Small intestine (tissue), 7 donors: ENCODE data around the gene DOCK1. TPM values are rescaled to one million over a fixed set of nuclear protein-coding genes. Genes with fewer than 3 reads are reported as not detected.

Source experiments
- DNase-seq, 2 donors: peaks; one replicate each; pipeline versions ENCODE4 v3.0.0 to v3.0.0-alpha.2; 2013
- FAIRE-seq: peaks from 2 replicates; lab custom pipeline; 2012; peaks lifted over from hg19 to GRCh38; lab: Jason Lieb, UNC
- H3K27ac ChIP-seq, 3 donors: one replicate each; pipeline ENCODE4 v1.5.1; 2013; ENCODE audit warnings: low read length in 2 of 3, mild to moderate bottlenecking in 2 of 3, control low read depth in 1 of 3, inconsistent platforms in 1 of 3, low read depth in 1 of 3, moderate library complexity in 1 of 3
- H3K27me3 ChIP-seq, 3 donors: one replicate each; pipeline ENCODE4 v1.6.1; 2013; ENCODE audit warnings: low read length in 3 of 3, inconsistent platforms in 1 of 3; ENCODE audit not compliant: control insufficient read depth in 3 of 3, insufficient read depth in 3 of 3
- H3K36me3 ChIP-seq, 3 donors: one replicate each; pipeline ENCODE4 v1.6.1; 2013; ENCODE audit warnings: low read length in 3 of 3, inconsistent platforms in 1 of 3, low read depth in 1 of 3, mild to moderate bottlenecking in 1 of 3, moderate library complexity in 1 of 3; ENCODE audit not compliant: control insufficient read depth in 3 of 3, insufficient read depth in 2 of 3
- H3K4me1 ChIP-seq, 3 donors: one replicate each; pipeline ENCODE4 v1.6.1; 2013; ENCODE audit warnings: low read length in 2 of 3, inconsistent platforms in 1 of 3, low read depth in 1 of 3, mild to moderate bottlenecking in 1 of 3, moderate library complexity in 1 of 3; ENCODE audit not compliant: control insufficient read depth in 3 of 3, insufficient read depth in 2 of 3
- H3K4me3 ChIP-seq, 3 donors: one replicate each; pipeline ENCODE4 v1.5.1; 2013; ENCODE audit warnings: low read length in 3 of 3, control low read depth in 1 of 3, inconsistent platforms in 1 of 3, low read depth in 1 of 3, mild to moderate bottlenecking in 1 of 3, moderate library complexity in 1 of 3
- H3K9me3 ChIP-seq, 2 donors: one replicate each; pipeline ENCODE4 v1.6.1; 2013; ENCODE audit warnings: low read depth in 1 of 2, low read length in 1 of 2; ENCODE audit not compliant: control insufficient read depth in 2 of 2, insufficient read depth in 1 of 2
- WGBS, 3 donors: extraction: QIAGEN DNeasy Blood & Tissue Kit; methylation state at CpG; one replicate each; pipeline ENCODE4 v1.1.7; 2013; 5-methylcytosine and 5-hydroxymethylcytosine counted together
- polyA plus RNA-seq, 4 donors: library from polyadenylated mRNA; stranded (reverse) in 3 of 4; unstranded in 1 of 4; fragments of 200-250 nt in 3 of 4; fragments of 120-200 nt in 1 of 4; gene quantifications; one replicate each; pipeline versions ENCODE4 v1.2.1 to v1.2.3, GENCODE V29; 2013
- donor health status: healthy with polysubstance abuse.
- donor health status: control.
- donor health status: control.
- donor health status: Bipolar disorder and iron deficiency.
- donor health status: healthy.

The DOCK1 gene
- polyA plus RNA-seq, 4 donors, result 16.8 to 27.0 (median 22.1) TPM

DNA sequence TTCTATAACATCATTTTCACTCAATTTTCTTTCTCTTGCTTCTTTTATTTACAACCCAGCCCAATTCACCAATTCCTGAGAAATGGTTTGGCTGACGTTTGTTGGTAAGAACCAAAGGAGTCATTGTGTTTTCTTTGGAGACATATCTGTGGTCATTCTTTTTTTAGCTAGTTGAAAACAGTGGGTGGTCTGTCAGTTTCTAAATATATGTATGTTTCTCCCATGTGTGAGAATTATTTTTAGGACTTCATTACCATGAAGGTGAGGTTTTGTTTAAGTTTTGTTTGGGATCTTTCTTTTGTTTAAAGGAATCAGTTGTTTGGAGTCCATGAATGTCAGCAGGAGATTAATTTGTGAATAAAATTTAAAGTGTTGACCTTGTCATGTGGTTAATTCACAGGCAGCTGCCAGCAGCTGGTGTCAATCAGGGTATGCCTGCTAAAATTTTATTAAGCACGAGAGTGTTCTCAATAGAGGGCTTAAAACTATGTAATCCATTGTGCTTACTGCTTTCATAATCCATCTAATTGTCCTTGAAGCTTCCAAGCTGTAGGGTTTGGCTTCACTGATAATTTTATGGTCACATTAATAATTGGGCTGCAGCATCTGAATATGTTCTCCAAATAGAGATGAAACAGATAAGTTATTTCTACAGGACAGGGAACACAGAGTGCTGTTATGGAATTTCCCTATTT, 252.4 kb downstream of the DOCK1 start:
- FAIRE-seq (no peak), DNase-seq (no peak)
- no peaks in the 10 kb centered on the region for H3K36me3 ChIP-seq
- H3K9me3 ChIP-seq, result no peaks in the 10 kb centered on the region
- no peak overlapping the region for H3K4me3 ChIP-seq
- WGBS, 3 donors, result 50 to 57% (median 51%) methylated on average over 2 of the region's 2 CpGs
- H3K27ac ChIP-seq, result no peak overlapping the region
- H3K4me1 ChIP-seq, result no peaks in the 10 kb centered on the region
- H3K27me3 ChIP-seq, result no peaks in the 10 kb centered on the region

DNA sequence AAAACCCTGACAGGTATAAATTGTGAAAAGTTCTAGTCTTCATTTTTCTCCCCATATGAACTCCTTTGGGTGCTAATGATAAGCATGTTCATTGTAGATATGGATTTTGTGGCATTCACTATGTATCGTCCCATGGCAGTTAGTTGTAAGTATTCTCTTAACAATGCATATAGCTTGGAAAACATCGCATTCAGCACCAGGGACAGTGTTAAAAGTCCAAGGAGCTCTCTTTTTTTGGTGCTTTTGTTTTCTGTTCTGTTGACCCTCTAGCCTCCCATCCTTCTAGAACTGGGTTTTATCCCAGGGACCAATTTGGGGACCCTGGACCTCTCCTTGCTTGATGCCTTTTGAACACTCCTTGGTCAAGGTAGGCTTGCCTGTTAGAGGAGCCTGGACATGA, 253.4 kb downstream of the DOCK1 start:
- H3K9me3 ChIP-seq, result no peaks in the 10 kb centered on the region
- DNase-seq, result no peak
- H3K4me1 ChIP-seq, result no peaks in the 10 kb centered on the region
- 92 to 97% (median 95%) methylated on average over 2 of the region's 2 CpGs for WGBS, 3 donors
- no peaks in the 10 kb centered on the region for H3K36me3 ChIP-seq
- H3K27ac ChIP-seq, result no peak overlapping the region
- FAIRE-seq, result no peak
- no peaks in the 10 kb centered on the region for H3K27me3 ChIP-seq
- no peak overlapping the region for H3K4me3 ChIP-seq

DNA sequence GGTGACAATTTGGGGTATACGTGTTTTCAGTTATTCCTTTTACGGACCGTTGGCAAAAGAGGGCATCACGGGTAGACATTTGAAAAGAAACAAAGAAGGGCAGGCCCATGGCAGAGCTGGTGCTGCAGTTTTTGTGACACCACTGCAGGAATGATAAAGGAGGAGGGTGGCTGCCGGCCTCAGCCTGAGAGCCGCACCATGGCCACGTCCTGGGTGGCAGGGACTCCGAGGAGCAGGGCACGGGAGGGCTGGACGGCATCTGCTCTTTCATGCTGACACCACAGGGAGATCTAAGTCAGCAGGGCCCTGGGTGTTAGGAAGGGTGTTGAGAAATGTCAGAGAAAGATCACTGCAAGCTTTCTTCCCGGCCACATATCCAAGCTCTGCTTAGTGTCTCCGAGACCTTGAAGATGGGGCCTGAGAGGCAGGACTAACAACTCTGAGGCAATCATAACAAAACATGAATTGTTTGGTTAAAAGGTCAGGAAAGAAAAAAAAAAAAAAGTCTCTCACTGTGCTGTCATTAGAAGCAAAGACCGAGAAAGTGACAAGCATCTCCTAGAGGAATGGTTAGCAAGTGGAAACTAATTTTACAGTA, 254.5 kb downstream of the DOCK1 start:
- 87 to 94% (median 90%) methylated on average over 13 of the region's 13 CpGs for WGBS, 3 donors

DNA sequence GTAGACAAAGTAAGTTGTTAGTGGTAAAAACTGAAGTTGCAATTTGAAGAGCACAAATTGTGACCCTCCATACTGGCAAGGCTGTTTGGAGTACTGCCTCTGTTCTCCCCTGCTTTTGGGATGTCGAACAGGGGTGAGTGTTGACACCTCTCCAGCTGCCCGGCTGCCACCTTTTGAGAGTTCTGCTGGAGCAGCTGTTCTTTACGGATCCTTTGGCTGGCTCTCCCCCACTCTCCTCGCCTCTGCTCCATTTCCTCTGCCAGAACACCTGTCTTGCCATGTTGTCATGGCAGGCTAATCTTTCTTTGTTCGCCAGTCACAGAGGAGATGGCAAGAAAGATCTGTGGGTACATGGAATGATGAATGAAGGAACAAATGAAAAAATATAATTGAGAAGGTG, 256.3 kb downstream of the DOCK1 start:
- DNase-seq (no peak), FAIRE-seq (no peak)
- WGBS, 3 donors, result 82 to 94% (median 82%) methylated on average over 5 of the region's 5 CpGs
- H3K36me3 ChIP-seq, result no peaks in the 10 kb centered on the region
- H3K4me1 ChIP-seq, result no peaks in the 10 kb centered on the region
- no peaks in the 10 kb centered on the region for H3K9me3 ChIP-seq
- no peak overlapping the region for H3K4me3 ChIP-seq
- H3K27me3 ChIP-seq, result no peaks in the 10 kb centered on the region
- H3K27ac ChIP-seq, result no peak overlapping the region

More for the DNA sequence above, 254.5 kb downstream of the DOCK1 start:
- H3K9me3 ChIP-seq, result no peaks in the 10 kb centered on the region
- H3K36me3 ChIP-seq, result no peaks in the 10 kb centered on the region
- DNase-seq (no peak), FAIRE-seq (no peak)
- no peak overlapping the region for H3K4me3 ChIP-seq
- H3K4me1 ChIP-seq, result no peaks in the 10 kb centered on the region
- no peaks in the 10 kb centered on the region for H3K27me3 ChIP-seq
- H3K27ac ChIP-seq, result no peak overlapping the region

DNA sequence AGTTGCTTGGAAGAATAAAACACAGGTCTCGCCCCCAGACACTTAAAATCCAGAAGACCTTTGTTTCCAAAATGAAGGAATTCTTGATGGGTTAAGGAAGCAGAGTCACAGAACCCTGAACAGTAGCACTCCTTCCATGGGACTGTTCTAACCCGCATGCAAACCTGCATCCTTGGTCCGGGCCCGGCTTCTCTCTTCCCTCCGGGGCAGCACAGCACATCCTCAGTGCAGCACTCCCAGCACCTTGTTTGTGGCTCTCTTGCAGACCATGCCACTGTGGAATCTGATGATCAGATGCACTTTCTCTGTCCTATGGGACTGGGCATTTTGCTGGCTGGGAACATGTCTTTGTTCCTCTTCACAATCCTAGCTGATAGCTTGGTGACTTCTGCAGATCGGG, 257.6 kb downstream of the DOCK1 start:
- Histone ChIP-seq H3K4me1 (no peaks in the 10 kb centered on the region), H3K9me3 (no peaks in the 10 kb centered on the region), H3K36me3 (no peaks in the 10 kb centered on the region), H3K4me3 (no peak overlapping the region), H3K27me3 (no peaks in the 10 kb centered on the region), H3K27ac (no peak overlapping the region)
- WGBS, 3 donors, result 87 to 93% (median 89%) methylated on average over 6 of the region's 6 CpGs
- DNase-seq (no peak), FAIRE-seq (no peak)

DNA sequence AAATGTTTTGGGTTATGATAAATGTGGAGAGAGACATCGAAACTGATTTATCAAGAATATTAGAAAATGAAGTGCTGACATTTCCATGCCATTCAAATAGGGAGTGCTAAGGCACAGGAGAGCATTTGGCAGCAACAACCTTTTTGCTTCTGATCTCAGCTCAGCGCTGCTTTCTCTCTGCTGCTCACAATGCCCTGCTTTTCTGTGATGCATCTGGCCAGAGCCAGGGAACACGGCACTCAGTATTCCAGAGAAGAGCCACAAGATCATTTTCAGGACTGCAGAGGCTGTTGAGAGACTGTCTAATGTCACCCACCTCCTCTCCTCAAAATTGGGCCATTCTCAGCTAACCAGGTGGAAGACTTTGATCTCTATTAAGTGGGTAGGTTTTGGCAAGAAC, 263.0 kb downstream of the DOCK1 start:
- DNase-seq (no peak), FAIRE-seq (no peak)
- no peak overlapping the region for H3K4me3 ChIP-seq
- H3K4me1 ChIP-seq, result no peaks in the 10 kb centered on the region
- H3K9me3 ChIP-seq, result no peaks in the 10 kb centered on the region
- WGBS, 3 donors, result 83 to 94% (median 84%) methylated on average over 3 of the region's 3 CpGs
- no peaks in the 10 kb centered on the region for H3K27me3 ChIP-seq
- no peaks in the 10 kb centered on the region for H3K36me3 ChIP-seq
- H3K27ac ChIP-seq, result no peak overlapping the region

DNA sequence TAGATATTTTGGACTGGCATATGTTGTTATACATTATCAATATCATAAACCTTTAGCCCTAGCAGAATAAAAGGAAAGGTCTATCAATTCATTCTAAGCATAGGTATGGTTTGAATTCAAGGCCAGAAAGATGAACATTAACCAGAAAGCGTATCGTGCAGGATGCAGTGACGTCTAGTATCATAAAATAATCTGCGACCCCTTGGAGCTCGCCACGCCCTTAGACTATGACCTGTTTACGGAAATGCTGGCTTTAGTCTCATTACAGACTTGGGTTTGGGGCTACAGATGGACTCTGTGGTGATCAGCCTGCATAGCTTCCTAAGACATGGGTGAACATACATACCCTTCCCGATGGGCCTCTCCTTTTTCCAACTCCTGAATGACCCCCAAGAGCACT, 269.6 kb downstream of the DOCK1 start:
- WGBS, 3 donors, result 37 to 66% (median 45%) methylated on average over 8 of the region's 8 CpGs
- FAIRE-seq (no peak), DNase-seq (peak; percentile 20 to 32)
- no peak overlapping the region for H3K27ac ChIP-seq
- H3K9me3 ChIP-seq, result no peaks in the 10 kb centered on the region
- H3K4me1 ChIP-seq, result no peaks in the 10 kb centered on the region
- no peak overlapping the region for H3K4me3 ChIP-seq
- no peaks in the 10 kb centered on the region for H3K27me3 ChIP-seq
- H3K36me3 ChIP-seq, result peaks cover 0 to 8% (median 0%) of the 10 kb centered on the region in 3 donors

DNA sequence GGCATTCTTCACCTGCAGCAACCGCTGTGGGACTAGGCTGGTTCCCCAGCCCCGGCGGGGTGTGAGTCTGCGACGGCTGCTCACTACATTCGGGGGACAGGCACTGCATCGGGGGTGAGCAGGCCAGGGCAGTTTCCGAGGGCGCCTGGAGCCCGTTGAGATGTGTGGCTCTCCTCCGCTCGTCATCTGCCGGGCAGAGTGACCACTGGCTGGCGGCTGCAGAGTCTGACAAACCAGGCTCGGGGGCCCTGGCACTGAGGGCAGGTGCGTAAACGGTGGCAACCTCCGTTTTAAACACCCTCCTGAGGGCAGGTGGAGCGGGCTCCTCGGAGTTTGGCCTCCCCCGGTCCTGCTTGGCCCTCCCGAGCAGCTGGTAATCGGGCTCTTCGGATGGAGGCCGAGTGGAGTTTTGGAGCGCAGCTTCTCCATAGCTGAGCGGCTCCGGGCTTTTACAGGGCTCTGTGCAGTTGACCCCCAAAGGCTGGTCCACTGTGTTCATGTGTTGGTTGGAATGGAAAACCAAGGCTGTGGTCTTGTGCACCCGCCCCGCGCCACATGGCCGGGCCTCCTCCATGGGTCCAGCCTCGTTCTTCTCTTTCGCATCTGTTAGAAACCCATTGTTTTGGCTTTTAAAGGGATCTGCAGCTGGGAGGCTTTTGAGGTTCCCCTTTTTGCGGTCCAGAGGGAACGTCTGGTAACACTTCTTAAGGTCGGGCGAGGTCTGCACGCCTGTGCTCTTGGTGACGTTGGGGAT, 270.3 kb downstream of the DOCK1 start:
- DNase-seq (no peak), FAIRE-seq (no peak)
- H3K9me3 ChIP-seq, result peaks cover 0 to 3% of the 10 kb centered on the region in 2 donors
- WGBS, 3 donors, result 91 to 96% (median 94%) methylated on average over 36 to 40 of the region's 40 CpGs
- no peaks in the 10 kb centered on the region for H3K4me1 ChIP-seq
- no peak overlapping the region for H3K4me3 ChIP-seq
- H3K27ac ChIP-seq, result no peak overlapping the region
- H3K36me3 ChIP-seq, result peaks cover 0 to 8% (median 0%) of the 10 kb centered on the region in 3 donors
- no peaks in the 10 kb centered on the region for H3K27me3 ChIP-seq
